Measurements from ENCODE around the gene NOXA1.

The NOXA1 gene

GRCh38 chr9:137455359-137455991, 32.3 kb downstream of the NOXA1 start:
- DNase-seq: no peak

- no peak for DNase-seq
These were observed 33.1 kb downstream of the NOXA1 start for GRCh38 chr9:137456061-137456863.

- no peak for DNase-seq
These were observed 33.7 kb downstream of the NOXA1 start for GRCh38 chr9:137456864-137457405.

- no peak for DNase-seq
These were observed 34.4 kb downstream of the NOXA1 start for GRCh38 chr9:137457406-137458193.

GRCh38 chr9:137458194-137459151, 35.3 kb downstream of the NOXA1 start:
- no peak for DNase-seq

- peak; percentile 93 for DNase-seq
These were observed 36.0 kb downstream of the NOXA1 start, which contains the start of gene NSMF for GRCh38 chr9:137459152-137459600. Gene NSMF, minus strand, starts transcription at chr9:137459334. Its CDS starts 232 bp downstream, at chr9:137459102.

GRCh38 chr9:137459601-137460362, 36.6 kb downstream of the NOXA1 start:
- no peak for DNase-seq

- no peak for DNase-seq
These were observed 37.4 kb downstream of the NOXA1 start for GRCh38 chr9:137460363-137461315.

- no peak for DNase-seq
These were observed 38.1 kb downstream of the NOXA1 start for GRCh38 chr9:137461316-137461662.

GRCh38 chr9:137461663-137462395, 38.6 kb downstream of the NOXA1 start:
- peak; percentile 84 for DNase-seq

- DNase-seq: no peak
These were observed 39.3 kb downstream of the NOXA1 start for GRCh38 chr9:137462396-137462985.

- DNase-seq: no peak
These were observed 40.1 kb downstream of the NOXA1 start for GRCh38 chr9:137462986-137463930.

GRCh38 chr9:137463931-137464290, 40.7 kb downstream of the NOXA1 start:
- DNase-seq: no peak

GRCh38 chr9:137464291-137464999, 41.3 kb downstream of the NOXA1 start:
- no peak for DNase-seq

- DNase-seq: no peak
These were observed 42.0 kb downstream of the NOXA1 start for GRCh38 chr9:137465000-137465719.

- DNase-seq: no peak
These were observed 42.7 kb downstream of the NOXA1 start for GRCh38 chr9:137465720-137466388.
